ENCODE measurements around the gene MYO18A.

- no peak for TF ChIP-seq CTCF (IDR thresholded peaks at IDR 0.05; ENCODE audit: insufficient read depth, low read length)
- no peak for TF ChIP-seq GABPA (IDR thresholded peaks at IDR 0.05; ENCODE audit: low read depth)
Measured at GRCh38 chr17:29046473-29046839, 133.7 kb downstream of the MYO18A start.
